ENCODE results near the gene DMRT1.
"Not testable (repeated sequence)": the region's sequence is repeated elsewhere in the genome, so short reads cannot be mapped to it uniquely, and the experiment has no call there.

DMRT1 gene

GRCh38 chr9:840343-840742 lies 1.2 kb upstream of the DMRT1 start:
- Mint-ChIP-seq H3K36me3 (no peaks in the 10 kb centered on the region), H3K9me3 (no peaks in the 10 kb centered on the region), H3K27me3 (peaks cover 9% of the 10 kb centered on the region), H3K27ac (no peak overlapping the region), H3K4me1 (peaks cover 4% of the 10 kb centered on the region), H3K4me3 (peak overlapping the region; percentile 12)
- DNase-seq (ENCODE audit: low spot score in 2 of 2) (no peak), ATAC-seq (ENCODE audit: low read depth) (no peak)

- H3K27ac Mint-ChIP-seq: no peak overlapping the region
Measured at GRCh38 chr9:842635-843426, 1.3 kb downstream of the DMRT1 start.

GRCh38 chr9:843427-843785 lies 1.9 kb downstream of the DMRT1 start:
- DNase-seq (ENCODE audit: low spot score in 2 of 2) (no peak), ATAC-seq (ENCODE audit: low read depth) (no peak)
- H3K9me3 Mint-ChIP-seq: no peaks in the 10 kb centered on the region
- peaks cover 3% of the 10 kb centered on the region for H3K36me3 Mint-ChIP-seq
- peaks cover 7% of the 10 kb centered on the region for H3K4me1 Mint-ChIP-seq
- no peak overlapping the region for H3K4me3 Mint-ChIP-seq
- no peak overlapping the region for H3K27ac Mint-ChIP-seq
- peaks cover 21% of the 10 kb centered on the region for H3K27me3 Mint-ChIP-seq

More at GRCh38 chr9:842635-843426, 1.3 kb downstream of the DMRT1 start:
- DNase-seq (ENCODE audit: low spot score in 2 of 2) (no peak), ATAC-seq (ENCODE audit: low read depth) (no peak)
- H3K9me3 Mint-ChIP-seq: no peaks in the 10 kb centered on the region
- H3K4me1 Mint-ChIP-seq: peaks cover 7% of the 10 kb centered on the region
- no peak overlapping the region for H3K4me3 Mint-ChIP-seq
- peaks cover 3% of the 10 kb centered on the region for H3K36me3 Mint-ChIP-seq
- peaks cover 21% of the 10 kb centered on the region for H3K27me3 Mint-ChIP-seq

- H3K4me3 Mint-ChIP-seq: no peak overlapping the region
- H3K9me3 Mint-ChIP-seq: no peaks in the 10 kb centered on the region
- peaks cover 25% of the 10 kb centered on the region for H3K27me3 Mint-ChIP-seq
- no peak for ATAC-seq (ENCODE audit: low read depth)
- H3K4me1 Mint-ChIP-seq: peaks cover 3% of the 10 kb centered on the region
- no peak overlapping the region for H3K27ac Mint-ChIP-seq
- no peak for DNase-seq (ENCODE audit: low spot score in 2 of 2)
- H3K36me3 Mint-ChIP-seq: peaks cover 3% of the 10 kb centered on the region
Measured at GRCh38 chr9:846852-847251, 5.4 kb downstream of the DMRT1 start.

- Mint-ChIP-seq H3K27me3 (peaks cover 26% of the 10 kb centered on the region), H3K27ac (no peak overlapping the region), H3K4me1 (peaks cover 3% of the 10 kb centered on the region), H3K4me3 (no peak overlapping the region), H3K9me3 (no peaks in the 10 kb centered on the region), H3K36me3 (peaks cover 3% of the 10 kb centered on the region)
- no peak for ATAC-seq (ENCODE audit: low read depth)
- no peak for DNase-seq (ENCODE audit: low spot score in 2 of 2)
Measured at GRCh38 chr9:847505-847904, 6.0 kb downstream of the DMRT1 start.

GRCh38 chr9:849431-849830 lies 7.9 kb downstream of the DMRT1 start:
- Mint-ChIP-seq H3K27me3 (peaks cover 28% of the 10 kb centered on the region), H3K27ac (no peak overlapping the region), H3K4me1 (peaks cover 3% of the 10 kb centered on the region), H3K9me3 (no peaks in the 10 kb centered on the region), H3K4me3 (no peak overlapping the region), H3K36me3 (peaks cover 3% of the 10 kb centered on the region)
- ATAC-seq (ENCODE audit: low read depth): no peak
- no peak for DNase-seq (ENCODE audit: low spot score in 2 of 2)

- H3K27me3 Mint-ChIP-seq: peaks cover 15% of the 10 kb centered on the region
- H3K36me3 Mint-ChIP-seq: no peaks in the 10 kb centered on the region
- no peak overlapping the region for H3K4me3 Mint-ChIP-seq
- DNase-seq (ENCODE audit: low spot score in 2 of 2) (no peak), ATAC-seq (ENCODE audit: low read depth) (no peak)
- H3K9me3 Mint-ChIP-seq: no peaks in the 10 kb centered on the region
- no peaks in the 10 kb centered on the region for H3K4me1 Mint-ChIP-seq
- H3K27ac Mint-ChIP-seq: no peak overlapping the region
Measured at GRCh38 chr9:852539-852938, 11.0 kb downstream of the DMRT1 start.

DNA sequence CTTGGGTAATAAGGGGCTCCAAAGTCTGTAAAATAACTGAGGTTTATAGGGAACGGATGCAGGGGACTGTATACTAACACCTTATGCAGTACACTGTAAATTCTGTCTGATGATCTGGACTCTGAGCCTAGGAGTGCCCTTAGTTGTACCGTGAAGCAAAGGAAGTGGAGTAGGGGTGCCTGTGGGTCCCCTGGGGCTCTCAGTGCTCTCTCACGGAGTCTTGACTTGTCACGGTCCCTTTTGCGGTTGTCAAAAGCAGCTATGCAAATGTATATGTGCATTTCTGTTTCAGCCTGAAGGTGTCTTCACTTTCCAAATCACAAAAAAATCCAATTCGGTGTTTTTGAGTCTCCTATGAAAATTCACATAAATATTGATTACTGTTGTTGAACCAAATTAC lies 17.8 kb downstream of the DMRT1 start:
- Mint-ChIP-seq H3K27me3 (peaks cover 18% of the 10 kb centered on the region), H3K36me3 (peaks cover 6% of the 10 kb centered on the region), H3K4me1 (peaks cover 12% of the 10 kb centered on the region), H3K9me3 (no peaks in the 10 kb centered on the region), H3K4me3 (peak overlapping the region; percentile 37), H3K27ac (peak overlapping the region; percentile 21)
- DNase-seq (ENCODE audit: low spot score in 2 of 2): peak in 1 of 2 donors; percentile 43
- peak; percentile 100 for ATAC-seq (ENCODE audit: low read depth)

- Mint-ChIP-seq H3K4me1 (peaks cover 12% of the 10 kb centered on the region), H3K36me3 (peaks cover 6% of the 10 kb centered on the region), H3K27me3 (peaks cover 20% of the 10 kb centered on the region), H3K9me3 (no peaks in the 10 kb centered on the region), H3K4me3 (no peak overlapping the region), H3K27ac (no peak overlapping the region)
- no peak for ATAC-seq (ENCODE audit: low read depth)
- DNase-seq (ENCODE audit: low spot score in 2 of 2): no peak
Measured at GRCh38 chr9:860706-861105, 19.2 kb downstream of the DMRT1 start.

DNA sequence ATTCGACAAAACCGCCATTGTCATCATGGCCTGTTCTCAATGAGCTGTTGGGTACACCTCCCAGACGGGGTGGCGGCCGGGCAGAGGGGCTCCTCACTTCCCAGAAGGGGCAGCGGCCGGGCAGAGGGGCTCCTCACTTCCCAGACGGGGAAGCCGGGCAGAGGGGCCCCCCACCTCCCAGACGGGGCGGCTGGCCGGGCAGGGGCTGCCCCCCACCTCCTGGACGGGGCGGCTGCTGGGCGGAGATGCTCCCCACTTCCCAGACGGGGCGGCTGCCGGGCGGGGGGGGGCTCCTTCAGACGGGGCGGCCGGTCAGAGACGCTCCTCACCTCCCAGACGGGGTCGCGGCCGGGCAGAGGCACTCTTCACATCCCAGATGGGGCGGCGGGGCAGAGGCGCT lies 20.0 kb downstream of the DMRT1 start:
- ATAC-seq (ENCODE audit: low read depth); H3K27ac Mint-ChIP-seq; DNase-seq (ENCODE audit: low spot score in 2 of 2); H3K4me3 Mint-ChIP-seq; H3K36me3 Mint-ChIP-seq; H3K9me3 Mint-ChIP-seq: not testable (repeated sequence)
- Mint-ChIP-seq H3K27me3 (peaks cover 21% of the 10 kb centered on the region), H3K4me1 (peaks cover 12% of the 10 kb centered on the region)

- Mint-ChIP-seq H3K36me3 (no peaks in the 10 kb centered on the region), H3K27me3 (peaks cover 7% of the 10 kb centered on the region), H3K4me1 (no peaks in the 10 kb centered on the region), H3K4me3 (no peak overlapping the region), H3K27ac (no peak overlapping the region), H3K9me3 (no peaks in the 10 kb centered on the region)
- no peak for DNase-seq (ENCODE audit: low spot score in 2 of 2)
- no peak for ATAC-seq (ENCODE audit: low read depth)
Measured at GRCh38 chr9:875119-875962, 33.8 kb downstream of the DMRT1 start.

- no peak overlapping the region for H3K4me3 Mint-ChIP-seq
- H3K4me1 Mint-ChIP-seq: no peaks in the 10 kb centered on the region
- H3K36me3 Mint-ChIP-seq: no peaks in the 10 kb centered on the region
- ATAC-seq (ENCODE audit: low read depth) (no peak), DNase-seq (ENCODE audit: low spot score in 2 of 2) (no peak)
- H3K27ac Mint-ChIP-seq: no peak overlapping the region
- H3K27me3 Mint-ChIP-seq: peaks cover 7% of the 10 kb centered on the region
- H3K9me3 Mint-ChIP-seq: no peaks in the 10 kb centered on the region
Measured at GRCh38 chr9:876425-876824, 34.9 kb downstream of the DMRT1 start.

- no peaks in the 10 kb centered on the region for H3K4me1 Mint-ChIP-seq
- H3K4me3 Mint-ChIP-seq: no peak overlapping the region
- DNase-seq (ENCODE audit: low spot score in 2 of 2) (no peak), ATAC-seq (ENCODE audit: low read depth) (no peak)
- H3K27ac Mint-ChIP-seq: no peak overlapping the region
- no peaks in the 10 kb centered on the region for H3K36me3 Mint-ChIP-seq
- H3K27me3 Mint-ChIP-seq: peaks cover 12% of the 10 kb centered on the region
- H3K9me3 Mint-ChIP-seq: no peaks in the 10 kb centered on the region
Measured at GRCh38 chr9:878239-878638, 36.7 kb downstream of the DMRT1 start.

- no peak overlapping the region for H3K27ac Mint-ChIP-seq
- H3K9me3 Mint-ChIP-seq: no peaks in the 10 kb centered on the region
- no peak overlapping the region for H3K4me3 Mint-ChIP-seq
- DNase-seq (ENCODE audit: low spot score in 2 of 2) (no peak), ATAC-seq (ENCODE audit: low read depth) (peak; percentile 29)
- no peaks in the 10 kb centered on the region for H3K36me3 Mint-ChIP-seq
- H3K4me1 Mint-ChIP-seq: no peaks in the 10 kb centered on the region
- peaks cover 14% of the 10 kb centered on the region for H3K27me3 Mint-ChIP-seq
Measured at GRCh38 chr9:880725-881124, 39.2 kb downstream of the DMRT1 start.
